Measurements from ENCODE around the gene MPHOSPH6.
A peak's percentile ranks its signal among the peaks of the same experiment; 100 is the strongest.
"Not testable (repeated sequence)": the region's sequence is repeated elsewhere in the genome, so short reads cannot be mapped to it uniquely, and the experiment has no call there.

The MPHOSPH6 gene, protein sequence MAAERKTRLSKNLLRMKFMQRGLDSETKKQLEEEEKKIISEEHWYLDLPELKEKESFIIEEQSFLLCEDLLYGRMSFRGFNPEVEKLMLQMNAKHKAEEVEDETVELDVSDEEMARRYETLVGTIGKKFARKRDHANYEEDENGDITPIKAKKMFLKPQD

DNA sequence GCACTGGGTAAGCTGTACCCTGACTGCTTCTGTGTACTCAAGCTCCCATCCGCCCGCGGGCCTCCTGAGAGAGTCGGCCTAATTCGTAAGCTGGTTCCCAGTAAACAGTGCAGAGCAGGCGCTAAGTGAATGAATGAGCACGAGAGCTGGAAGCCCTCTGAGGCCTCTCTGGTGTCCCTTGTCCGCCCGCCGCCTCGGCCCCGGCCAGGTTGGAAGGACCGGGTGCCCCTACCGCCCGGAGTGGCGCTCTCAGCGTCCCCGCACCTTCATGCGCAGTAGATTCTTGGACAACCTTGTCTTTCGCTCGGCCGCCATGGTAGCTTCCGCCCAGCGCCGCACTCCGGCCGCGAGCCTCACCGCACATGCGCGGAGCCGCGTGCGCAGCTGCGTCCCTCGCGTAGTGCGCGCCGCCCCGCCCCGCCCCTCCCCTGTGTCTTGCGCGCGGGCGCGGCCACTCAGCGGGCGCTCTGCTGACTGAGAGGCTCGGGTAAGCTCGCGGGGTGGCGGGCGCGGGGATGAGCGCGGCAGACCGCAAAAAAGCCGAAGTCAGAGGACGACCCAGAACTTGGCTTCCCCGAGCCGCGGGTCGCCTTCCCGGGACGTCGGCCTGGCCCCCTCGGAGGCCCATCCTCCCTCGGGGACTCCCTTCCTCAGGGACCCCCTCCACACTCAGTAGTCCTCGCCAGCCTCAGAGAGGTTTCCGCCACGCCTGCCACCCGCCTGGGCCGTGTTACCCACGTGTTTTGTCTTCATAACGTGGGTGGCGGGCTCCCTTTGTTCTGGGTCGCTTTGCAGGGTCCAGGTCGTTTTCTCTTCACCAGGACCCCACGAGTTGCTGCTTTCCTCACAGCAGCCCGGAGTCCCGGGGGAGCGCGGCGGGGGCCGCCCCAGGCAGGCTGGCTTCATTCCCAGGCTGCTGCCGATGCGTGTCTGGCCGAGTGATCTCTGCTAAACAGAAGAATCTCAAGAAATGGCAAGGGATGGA lies at the start of gene MPHOSPH6:
Gene MPHOSPH6, minus strand, starts transcription at position 364 of the 985 bp plus-strand sequence. Its CDS starts 49 bp downstream, at position 315.
- peak; percentile 87 for DNase-seq (ENCODE audit: low read depth)

DNA sequence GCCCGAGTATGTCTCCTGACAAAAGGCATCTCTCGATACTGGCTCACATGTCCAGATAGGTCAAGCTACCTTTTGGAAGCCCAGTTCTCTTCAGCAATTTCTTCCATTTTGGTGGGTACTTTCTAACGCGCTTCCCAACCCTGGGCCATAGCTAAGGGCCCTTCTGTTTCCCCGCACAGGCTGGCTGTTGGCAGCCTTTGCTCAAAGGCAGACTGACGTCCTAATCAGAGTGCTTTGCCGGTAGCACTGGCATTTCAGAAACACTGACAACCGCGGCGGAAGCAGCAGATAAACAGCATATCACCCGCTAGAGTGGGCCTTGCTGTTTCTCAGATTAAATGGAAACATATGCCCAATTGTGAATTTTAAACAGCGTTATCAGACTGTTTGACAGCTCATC lies 49.3 kb upstream of the MPHOSPH6 start:
- no peak for DNase-seq (ENCODE audit: low read depth)

DNA sequence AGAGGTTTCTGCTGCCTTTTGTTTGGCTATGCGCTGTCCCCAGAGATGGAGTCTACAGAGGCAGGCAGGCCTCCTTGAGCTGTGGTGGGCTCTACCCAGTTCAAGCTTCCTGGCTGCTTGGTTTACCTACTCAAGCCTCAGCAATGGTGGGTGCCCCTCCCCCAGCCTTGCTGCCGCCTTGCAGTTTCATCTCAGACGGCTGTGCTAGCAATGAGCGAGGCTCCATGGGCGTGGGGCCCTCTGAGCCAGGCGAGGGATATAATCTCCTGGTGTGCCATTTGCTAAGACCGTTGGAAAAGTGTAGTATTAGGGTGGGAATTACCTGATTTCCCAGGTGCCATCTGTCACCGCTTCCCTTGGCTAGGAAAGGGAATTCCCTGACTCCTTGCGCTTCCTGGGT lies 39.3 kb upstream of the MPHOSPH6 start:
- DNase-seq (ENCODE audit: low read depth), result not testable (repeated sequence)

DNA sequence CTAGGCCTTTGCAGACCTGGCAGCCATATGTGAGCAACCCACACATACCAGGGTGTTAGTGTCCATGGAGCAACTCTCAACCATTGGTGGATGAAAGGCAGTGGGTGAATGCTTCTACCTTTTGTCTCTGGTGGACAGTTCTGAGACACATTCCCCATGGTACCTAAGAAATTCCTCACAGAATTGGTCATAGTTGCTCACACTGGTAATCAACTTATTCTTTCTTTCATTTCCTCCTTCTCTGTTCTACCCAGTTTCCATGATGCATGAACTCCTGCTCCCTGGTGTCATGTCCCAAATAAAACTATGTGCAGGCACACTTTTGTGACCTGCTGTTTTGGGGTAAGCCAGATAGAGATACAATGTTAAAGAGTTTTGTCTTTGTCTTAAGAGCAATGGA lies 33.2 kb upstream of the MPHOSPH6 start:
- DNase-seq (ENCODE audit: low read depth), result no peak

DNA sequence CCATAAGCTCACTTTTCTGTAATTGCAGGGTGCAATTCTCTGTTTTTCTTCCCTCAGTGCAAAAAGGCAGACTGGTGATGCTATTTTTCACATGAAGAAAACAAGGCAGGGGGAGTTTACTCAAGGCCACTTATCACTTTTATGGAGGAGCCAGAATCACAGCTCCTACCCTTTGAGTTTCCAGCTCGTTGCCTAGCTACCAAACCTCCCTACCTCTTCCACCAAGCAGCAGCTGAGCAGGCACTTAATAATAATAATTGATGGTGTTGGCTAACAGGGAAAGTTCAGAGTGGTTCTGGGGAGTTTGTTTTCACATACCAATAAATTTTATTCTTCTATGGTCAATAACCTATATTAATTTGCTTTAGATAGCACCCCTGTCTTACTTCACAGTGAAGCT lies 31.9 kb upstream of the MPHOSPH6 start:
- no peak for DNase-seq (ENCODE audit: low read depth)

DNA sequence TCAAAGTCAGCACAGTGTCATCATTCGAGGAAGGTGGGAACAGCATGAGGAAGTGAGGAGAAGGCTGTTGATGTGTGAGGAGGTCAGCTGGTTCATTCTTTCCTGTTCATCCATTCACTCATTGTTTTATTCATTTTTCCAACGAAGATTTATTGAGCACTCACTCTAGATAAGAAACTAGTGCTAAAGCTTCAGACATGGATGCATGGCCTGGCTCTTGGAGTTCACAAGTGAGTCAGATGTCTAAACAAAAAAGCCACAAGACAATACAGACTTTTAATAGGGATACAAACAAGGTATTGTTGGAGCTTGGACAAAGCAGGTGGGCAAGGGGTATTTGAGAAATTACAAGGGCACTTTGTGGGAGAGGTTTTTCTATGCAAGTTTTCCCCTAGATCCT lies 31.3 kb upstream of the MPHOSPH6 start:
- DNase-seq (ENCODE audit: low read depth), result no peak

DNA sequence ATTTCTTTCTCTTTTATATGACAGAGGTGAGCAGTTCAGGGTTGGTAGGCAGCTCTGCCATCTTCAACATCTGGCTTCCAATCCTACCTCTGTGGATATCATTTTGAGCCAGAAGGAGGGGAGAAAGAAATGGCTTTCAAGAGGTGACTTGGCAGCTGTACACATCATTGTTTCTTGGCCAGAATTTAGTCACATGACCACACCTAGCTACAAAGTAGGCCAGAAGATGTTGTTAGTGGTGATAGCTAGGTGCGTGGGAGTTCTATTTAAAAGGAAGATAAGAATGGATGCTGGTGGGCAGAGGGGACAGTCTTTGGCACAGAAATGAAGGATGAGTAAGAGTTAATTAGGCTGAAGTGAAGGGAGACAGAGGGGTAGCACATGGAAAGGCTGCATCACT lies 29.2 kb upstream of the MPHOSPH6 start:
- DNase-seq (ENCODE audit: low read depth), result no peak

DNA sequence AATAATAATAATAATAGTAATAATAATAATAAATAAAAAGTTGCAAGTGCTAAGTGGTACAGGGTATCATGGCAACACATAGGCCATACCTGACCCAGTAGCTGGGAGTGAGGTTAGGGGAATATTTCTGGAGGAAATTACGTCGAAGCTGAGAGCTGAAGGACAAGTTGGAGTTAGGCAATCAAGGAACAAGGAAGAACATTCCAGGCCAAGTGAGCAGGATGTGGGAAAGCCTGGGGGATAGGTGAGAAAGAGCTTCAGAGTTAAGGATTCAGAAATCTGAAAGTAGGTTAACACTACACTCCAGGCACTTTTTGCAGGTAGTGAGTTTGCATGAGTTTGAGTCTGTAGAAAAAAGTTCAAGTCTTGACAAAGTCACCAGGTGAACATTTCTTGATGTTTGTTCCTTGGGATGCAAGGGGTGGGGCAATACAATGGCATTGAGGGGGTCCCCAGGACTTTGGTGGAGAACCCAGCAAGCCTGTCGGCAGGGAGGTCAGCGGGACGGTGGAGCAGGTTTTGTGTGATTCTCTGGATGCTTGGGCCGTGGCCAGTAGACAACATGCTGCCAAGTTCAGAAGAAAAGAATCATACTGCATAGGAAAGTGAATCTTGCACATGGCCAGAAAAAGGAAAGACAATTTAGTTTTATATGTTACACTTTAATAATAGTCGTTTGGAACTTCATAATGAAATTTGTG lies 27.7 kb upstream of the MPHOSPH6 start:
- no peak for DNase-seq (ENCODE audit: low read depth)

DNA sequence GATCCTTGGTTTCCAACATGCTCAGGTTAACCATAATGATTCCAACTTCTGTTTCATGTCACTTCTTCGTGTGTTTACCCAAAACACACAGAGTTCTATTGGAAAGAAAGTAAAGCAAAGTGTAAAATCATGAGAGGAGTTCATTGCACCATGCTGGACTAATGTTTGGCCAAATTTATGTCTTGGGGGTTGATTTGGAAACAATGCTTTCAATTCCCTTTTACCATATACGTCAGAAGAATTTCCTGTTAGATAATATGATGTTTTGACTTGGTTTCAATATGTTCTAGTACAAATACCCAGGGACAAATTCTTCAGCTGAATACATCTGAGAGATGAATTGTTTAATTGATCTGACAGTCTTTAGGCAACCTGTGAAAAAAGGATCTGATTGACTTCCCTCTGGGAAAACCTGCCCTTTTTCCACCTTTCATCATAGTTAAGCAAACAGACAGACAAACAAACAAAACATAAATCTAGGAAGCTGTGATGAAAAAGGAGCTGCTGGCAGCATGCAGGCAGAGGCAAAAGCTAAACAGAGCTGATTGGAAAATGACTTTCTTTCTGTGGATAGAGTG lies 26.0 kb upstream of the MPHOSPH6 start:
- DNase-seq (ENCODE audit: low read depth), result no peak

DNA sequence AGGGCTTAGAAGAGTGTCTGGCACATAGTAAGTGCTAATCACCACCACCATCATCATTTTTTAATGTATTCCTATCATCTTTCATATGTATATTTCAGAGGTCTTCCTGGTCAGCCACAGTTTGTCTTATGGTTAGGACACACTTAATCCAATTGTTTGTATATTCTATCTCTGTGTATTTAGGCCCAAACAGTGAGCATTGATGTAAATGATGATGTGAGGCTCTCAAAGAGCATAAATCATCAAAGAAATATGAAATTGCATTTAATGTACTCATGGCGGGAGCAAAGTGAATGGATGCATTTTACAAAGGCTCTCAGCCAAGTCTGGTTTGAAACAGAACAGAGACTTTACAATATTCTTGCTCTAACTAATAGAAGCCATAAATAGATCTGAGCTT lies 24.1 kb upstream of the MPHOSPH6 start:
- no peak for DNase-seq (ENCODE audit: low read depth)

DNA sequence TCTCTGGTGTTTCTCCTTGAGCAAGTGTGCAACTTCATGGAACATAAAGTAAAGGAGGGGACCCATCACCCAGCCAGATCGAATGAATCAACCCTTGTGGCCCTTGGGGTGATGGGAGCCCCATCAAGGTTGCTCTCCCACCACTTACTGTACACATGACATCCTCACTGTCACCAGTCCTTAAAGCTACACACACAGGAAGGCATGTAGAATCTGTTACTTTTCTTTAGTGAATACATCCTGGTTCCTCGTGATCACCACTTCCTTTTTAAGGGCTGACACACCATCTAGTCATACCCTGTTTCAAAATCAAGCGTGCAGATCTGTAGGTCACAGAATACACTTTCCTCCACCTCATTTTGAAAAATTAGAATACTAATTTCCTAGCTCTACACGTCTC lies 22.6 kb upstream of the MPHOSPH6 start:
- DNase-seq (ENCODE audit: low read depth), result peak; percentile 14

DNA sequence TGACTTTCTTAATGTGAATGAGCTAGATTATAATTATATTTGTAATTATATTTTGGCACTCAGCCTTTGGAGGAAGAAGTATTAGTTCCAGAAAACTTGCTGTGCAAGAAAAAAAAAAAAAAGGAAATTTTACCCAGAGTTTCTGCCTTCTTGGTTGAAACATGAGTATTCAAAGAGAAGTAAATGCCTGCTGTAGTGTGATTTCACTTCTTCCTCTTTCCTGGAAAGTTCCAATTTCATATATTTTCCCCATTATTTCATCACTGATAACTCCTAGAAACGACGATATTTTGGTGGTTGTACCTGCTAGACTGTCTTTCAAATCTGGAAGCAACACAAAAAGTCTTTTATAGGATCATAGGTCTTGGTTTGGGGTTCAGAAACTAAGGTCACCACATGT lies 20.4 kb upstream of the MPHOSPH6 start:
- no peak for DNase-seq (ENCODE audit: low read depth)

DNA sequence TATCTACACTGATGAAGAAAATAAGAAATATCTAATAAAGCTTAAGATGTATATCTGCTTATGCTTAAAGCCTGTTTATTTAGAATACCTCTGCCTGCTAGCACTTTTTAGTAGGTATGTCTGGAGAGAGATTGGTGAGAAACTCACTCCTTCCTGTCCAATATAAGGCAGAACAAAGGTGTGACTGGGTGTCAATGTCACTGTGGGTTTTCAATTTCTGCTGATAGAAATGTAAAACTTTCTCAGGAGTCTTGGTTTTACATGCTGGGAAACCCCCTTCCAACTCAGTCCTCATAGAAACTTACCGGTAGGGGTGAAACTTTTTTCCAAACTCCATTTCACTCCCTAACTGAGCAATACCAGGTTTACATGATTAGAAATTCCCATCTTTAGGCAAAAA lies 17.8 kb upstream of the MPHOSPH6 start:
- no peak for DNase-seq (ENCODE audit: low read depth)

DNA sequence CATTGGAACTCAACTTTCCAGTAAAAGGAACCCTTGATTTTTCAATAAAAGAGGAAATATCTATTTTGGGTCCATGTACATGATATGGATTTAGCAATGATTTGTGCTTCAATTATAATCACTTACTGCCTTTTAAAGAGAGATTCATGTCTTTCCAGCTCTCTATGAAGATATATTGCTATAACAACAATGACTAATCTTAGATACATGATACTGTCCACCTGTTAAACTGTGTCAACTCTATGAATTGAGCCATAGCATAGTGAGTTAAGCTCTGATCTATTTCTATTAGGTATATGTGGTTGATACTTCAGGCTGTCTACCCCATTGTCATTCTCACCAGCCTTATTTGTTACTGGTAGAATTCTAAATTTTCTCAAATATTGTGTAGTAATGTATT lies 15.0 kb upstream of the MPHOSPH6 start:
- no peak for DNase-seq (ENCODE audit: low read depth)

DNA sequence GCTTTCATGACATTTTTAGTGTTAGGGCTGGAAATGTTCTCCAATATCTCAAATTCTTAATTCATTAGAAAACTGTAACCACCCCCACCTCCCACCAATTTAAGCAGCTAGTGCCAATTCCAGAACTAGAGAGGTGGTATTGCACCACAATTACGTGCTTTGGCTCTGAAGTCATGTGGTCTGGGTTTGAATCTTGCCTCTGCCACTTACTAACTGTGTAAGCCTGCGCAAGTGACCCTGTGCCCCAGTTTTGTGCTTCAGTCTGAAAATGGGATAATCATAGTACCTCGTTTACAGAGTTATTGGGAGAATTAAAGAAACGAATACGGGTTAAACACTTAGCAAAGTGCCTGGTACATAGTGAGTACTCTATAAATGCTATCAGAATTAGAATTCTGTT lies 14.2 kb upstream of the MPHOSPH6 start:
- DNase-seq (ENCODE audit: low read depth), result no peak

DNA sequence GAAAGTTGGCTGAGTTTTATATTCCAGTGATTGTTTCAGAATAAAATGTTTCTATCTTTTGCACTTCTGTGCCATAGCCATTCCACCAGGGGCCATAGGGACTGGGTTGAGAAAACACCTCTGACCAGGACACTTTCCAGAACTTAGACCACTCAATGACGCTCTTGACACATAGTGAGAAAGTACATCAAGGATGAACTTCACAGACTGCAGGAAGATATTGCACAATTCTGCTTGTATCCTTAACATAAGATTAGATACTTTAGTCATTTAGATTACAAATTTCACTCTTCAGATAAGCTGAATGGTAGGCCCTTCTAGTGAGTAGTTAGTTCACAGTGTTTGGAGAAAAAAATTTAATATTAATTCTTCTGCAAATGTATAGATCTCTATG lies 13.0 kb upstream of the MPHOSPH6 start:
- no peak for DNase-seq (ENCODE audit: low read depth)

DNA sequence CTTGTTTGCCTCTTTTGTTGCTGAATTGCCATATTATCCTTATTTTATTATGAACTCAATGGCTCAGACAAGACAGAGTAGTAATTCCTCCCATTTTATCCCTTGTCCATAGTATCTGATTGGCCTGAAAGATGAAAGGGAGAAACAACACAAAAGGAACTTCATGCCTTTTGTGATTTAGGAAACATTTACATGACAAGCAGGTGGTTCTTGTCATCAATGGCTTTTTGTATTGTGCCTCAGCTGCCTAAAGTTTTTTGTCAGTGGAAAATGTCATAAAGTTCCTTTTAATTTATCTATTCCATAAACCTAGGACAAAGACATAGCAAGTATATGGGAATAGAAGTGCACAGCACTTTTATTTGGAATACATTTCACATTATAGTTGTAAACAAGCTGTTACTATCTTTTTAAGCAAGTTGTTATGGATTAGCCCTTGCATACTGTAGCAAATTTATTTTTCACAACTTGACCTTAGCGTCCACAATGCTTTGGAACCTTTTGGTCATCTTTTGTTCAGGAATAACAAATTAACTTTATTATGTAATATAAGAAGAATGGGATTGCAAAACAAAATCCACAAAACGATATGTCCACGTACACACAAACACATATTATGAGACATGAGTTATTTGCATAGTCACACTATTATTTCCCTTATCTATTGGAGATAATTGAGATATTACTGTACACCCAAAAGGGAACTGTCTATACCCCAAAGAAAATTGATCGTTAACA lies 12.4 kb upstream of the MPHOSPH6 start:
- no peak for DNase-seq (ENCODE audit: low read depth)

DNA sequence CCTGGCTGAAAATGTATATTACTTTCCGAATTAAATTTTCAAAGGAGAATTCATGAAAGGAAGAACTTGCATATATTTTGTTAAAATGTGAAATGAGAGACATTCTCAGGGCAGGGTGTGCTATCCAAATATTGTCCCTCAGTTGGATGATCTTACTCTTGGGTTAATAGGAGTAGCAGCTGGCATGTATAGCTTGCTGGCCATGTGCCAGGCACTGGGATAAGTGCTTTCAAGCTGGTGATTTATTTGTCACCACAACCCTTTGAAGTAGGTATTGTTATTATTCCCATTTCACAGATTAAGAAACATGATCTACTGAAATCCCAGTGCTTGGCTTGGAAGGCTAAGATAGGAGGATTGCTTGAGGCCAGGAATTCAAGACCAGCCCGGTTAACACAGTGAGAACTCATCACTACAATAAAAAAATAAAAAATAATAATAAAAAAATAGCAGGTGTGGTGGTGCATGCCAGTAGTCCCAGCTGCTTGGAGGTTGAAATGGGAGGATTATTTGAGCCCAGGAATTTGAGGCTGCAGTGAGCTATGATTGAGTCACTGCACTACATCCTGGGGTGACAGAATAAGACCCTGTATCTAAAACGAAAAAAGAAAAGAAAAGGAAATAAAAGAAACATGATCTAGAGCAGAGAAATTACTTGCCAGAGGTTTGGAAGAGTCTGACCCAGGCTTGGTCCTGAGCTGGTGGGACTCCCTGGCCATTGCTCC lies 11.6 kb upstream of the MPHOSPH6 start:
- DNase-seq (ENCODE audit: low read depth), result no peak

DNA sequence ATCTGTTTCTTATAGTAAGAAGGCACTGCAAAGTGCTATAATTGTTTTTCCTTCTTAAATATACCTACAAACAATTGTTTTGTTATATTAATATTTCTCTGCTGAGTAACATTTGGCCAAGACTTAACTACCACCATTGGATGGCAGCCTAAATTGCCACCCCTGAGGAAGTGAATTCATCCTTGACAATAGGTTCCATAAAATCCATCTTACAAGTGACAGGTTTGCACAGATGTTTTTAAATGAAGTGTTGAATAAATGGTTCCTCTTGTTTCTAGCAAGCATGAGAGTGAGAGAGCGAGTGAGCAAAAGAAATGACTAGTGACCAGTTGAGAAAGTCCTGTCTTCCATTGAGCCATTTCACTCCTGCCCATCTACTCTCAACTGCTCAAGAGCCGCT lies 8.3 kb upstream of the MPHOSPH6 start:
- DNase-seq (ENCODE audit: low read depth), result no peak

DNA sequence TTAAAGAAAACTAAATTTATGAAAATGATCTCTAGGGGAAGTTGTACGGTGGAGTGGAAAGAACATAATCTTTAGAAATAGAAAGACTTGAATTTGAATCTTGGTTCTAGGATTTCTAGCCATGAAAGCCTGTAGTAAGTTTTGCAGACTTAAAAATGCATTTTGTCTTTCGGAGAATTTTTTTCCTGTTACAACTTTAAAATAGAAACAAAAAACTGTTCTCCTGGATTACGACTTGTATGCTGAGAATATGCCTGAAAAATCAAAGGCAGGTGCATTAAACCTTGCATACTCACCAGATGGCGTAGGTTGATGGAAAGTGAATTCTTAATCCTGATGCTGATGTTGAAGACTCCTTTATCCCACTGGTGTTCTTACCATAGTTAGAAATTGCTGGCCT lies 7.5 kb upstream of the MPHOSPH6 start:
- no peak for DNase-seq (ENCODE audit: low read depth)

DNA sequence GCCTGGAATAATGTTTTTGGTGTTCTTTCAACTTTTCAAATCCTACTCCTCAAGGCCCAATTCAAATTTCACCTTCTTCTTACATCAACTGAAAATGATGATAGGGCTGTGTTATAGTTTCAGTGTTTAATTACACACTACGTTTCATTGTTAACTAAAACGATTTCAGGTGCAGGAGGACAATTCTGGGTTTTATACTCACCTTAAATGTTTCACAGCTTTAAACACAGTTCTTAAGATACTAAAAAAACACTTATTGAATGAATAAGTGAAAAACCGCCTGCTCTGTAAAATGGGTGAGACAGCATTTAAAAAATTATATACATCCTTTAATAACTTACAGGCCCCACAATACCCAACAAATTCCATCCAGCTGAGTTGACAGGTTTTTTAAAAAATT lies 6.2 kb upstream of the MPHOSPH6 start:
- no peak for DNase-seq (ENCODE audit: low read depth)

Measured in activated T-cell treated with anti-CD3 and anti-CD28 coated beads for 24 hours (primary cell).